Kidney (tissue), 14 donors: ENCODE data around the gene MYO7B. TPM values are rescaled to one million over a fixed set of nuclear protein-coding genes. Genes with fewer than 3 reads are reported as not detected.

ENCODE experiments used
- DNase-seq, 5 donors: peaks; one replicate each; pipeline ENCODE4 v3.0.0-alpha.2; 2013 to 2020
- FAIRE-seq: peaks from 2 replicates; lab custom pipeline; 2012; peaks lifted over from hg19 to GRCh38; lab: Jason Lieb, UNC
- H3K27ac ChIP-seq, 2 donors: one replicate each; pipeline ENCODE4 v1.7.0; 2013; ENCODE audit warnings: low read depth in 2 of 2, low read length in 2 of 2, inconsistent platforms in 1 of 2
- H3K27me3 ChIP-seq: one replicate; pipeline ENCODE4 v1.7.1; 2013; ENCODE audit warnings: low read length, inconsistent platforms; ENCODE audit not compliant: control insufficient read depth, insufficient read depth
- H3K36me3 ChIP-seq, 3 donors: one replicate each; pipeline versions ENCODE4 v1.7.0 to v1.7.1; 2013; ENCODE audit warnings: low read length in 3 of 3, control low read depth in 1 of 3, inconsistent platforms in 1 of 3; ENCODE audit not compliant: insufficient read depth in 3 of 3, control insufficient read depth in 2 of 3
- H3K4me1 ChIP-seq, 3 donors: one replicate each; pipeline versions ENCODE4 v1.7.0 to v1.7.1; 2013; ENCODE audit warnings: low read length in 3 of 3, inconsistent platforms in 1 of 3, low read depth in 1 of 3; ENCODE audit not compliant: control insufficient read depth in 2 of 3, insufficient read depth in 2 of 3
- H3K4me3 ChIP-seq, 3 donors: one replicate each; pipeline versions ENCODE4 v1.7.0 to v1.8.1; 2013; ENCODE audit warnings: low read length in 3 of 3, control low read depth in 1 of 3, inconsistent platforms in 1 of 3
- H3K9ac ChIP-seq, 3 donors: one replicate each; pipeline versions ENCODE4 v1.7.0 to v1.7.1; 2013; ENCODE audit warnings: low read length in 3 of 3, control low read depth in 1 of 3, inconsistent platforms in 1 of 3
- H3K9me3 ChIP-seq, 3 donors: one replicate each; pipeline versions ENCODE4 v1.7.0 to v1.7.1; 2013; ENCODE audit warnings: low read length in 3 of 3, control low read depth in 1 of 3, inconsistent platforms in 1 of 3; ENCODE audit not compliant: control insufficient read depth in 2 of 3, insufficient read depth in 1 of 3
- intact Hi-C: fragments of 100-400 bp; cut with DNase I; formaldehyde crosslinking; loops from one replicate; pipeline ENCODE4 v1.11.1; 2022
- polyA plus RNA-seq: library from polyadenylated mRNA; stranded (reverse); fragments of 350-450 nt; fragmentation: Illumina TruSeq; extraction: RNeasy Lipid Tissue Mini Kit (QIAGEN cat#74804); gene quantifications from one replicate; pipeline ENCODE4 v1.2.3, GENCODE V29; 2014; ENCODE audit warnings: low read depth, low replicate concordance; ENCODE audit not compliant: insufficient read depth
- total RNA-seq: library from RNA; stranded (reverse); fragmentation: NEBNext Ultra II Directional; extraction: Animal tissue kit (Norgen Biotek cat#: 25700); gene quantifications from one replicate; pipeline ENCODE4 v1.2.1, GENCODE V29; 2021
- TF ChIP-seq, protein P1 (sequence below): IDR thresholded peaks from 3 replicates; pipeline ENCODE4 v1.5.1; 2012; ENCODE audit warnings: mild to moderate bottlenecking, moderate library complexity, borderline replicate concordance; ENCODE audit not compliant: insufficient read depth; ENCODE audit errors: extremely low read depth
- donor health status: control.
- donor health status: control.
- donor health status: control.
- donor health status: control.
- donor health status: control.
- donor health status: DM: yes; HTN: yes; CAD: no.
- donor health status: Normal renal cell carcinoma (clear cell type).

MYO7B gene
- total and polyA plus RNA-seq, 2 donors from 2014 or later, result 11.0 to 22.2 TPM

DNA sequence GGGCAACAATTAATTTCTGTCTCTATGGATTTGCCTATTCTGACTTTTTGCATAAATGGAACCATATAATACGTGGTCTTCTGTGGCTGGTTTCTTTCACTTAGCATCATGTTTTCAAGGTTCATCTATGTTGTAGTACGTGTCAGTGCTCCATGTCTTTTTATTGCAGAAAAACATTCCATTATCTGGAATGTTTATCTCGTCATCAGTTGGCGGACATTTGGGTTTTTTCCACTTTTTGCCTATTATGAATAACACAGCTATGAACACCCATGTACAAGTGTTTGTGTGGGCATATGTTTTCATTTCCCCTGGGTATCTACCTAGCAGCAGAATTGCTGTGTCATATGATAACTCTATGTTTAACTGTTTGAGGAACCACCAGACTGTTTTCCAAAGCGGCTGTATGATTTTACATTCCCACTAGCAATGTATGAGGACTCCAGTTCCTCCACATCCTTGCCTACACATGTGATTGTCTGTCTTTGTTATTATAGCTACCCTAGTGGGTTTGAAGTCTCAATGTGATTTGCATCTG lies 49.9 kb downstream of the MYO7B start:
- FAIRE-seq, result no peak
- no peak overlapping the region for H3K9ac ChIP-seq

DNA sequence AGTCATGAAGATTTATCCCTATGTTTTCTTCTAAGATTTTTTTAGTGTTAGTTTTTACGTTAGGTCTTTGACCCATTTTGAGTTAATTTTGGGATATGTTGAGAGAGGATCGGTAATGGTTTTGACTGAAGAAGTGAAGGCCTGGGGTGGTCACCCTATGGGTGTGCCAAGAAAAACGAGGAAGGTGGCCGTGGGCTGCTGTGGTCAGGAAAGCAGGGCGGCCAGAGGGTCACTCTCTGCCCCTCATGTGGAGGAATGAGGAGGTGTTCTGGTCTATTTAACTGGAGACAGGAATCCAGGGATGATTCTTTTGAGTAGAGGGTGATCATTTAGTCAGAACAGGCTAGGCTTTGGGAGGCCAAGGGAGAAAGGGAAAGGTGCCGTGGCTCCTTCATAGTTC lies 50.7 kb downstream of the MYO7B start:
- Histone ChIP-seq H3K4me1 (no peaks in the 10 kb centered on the region), H3K9me3 (no peaks in the 10 kb centered on the region), H3K4me3 (no peak overlapping the region), H3K36me3 (peaks cover 0 to 3% (median 0%) of the 10 kb centered on the region in 3 donors), H3K27ac (no peak overlapping the region), H3K27me3 (no peaks in the 10 kb centered on the region), H3K9ac (no peak overlapping the region)
- intact Hi-C loops, result no loop called here
- peak in 1 of 5 donors; percentile 5 for DNase-seq
- FAIRE-seq, result no peak
- TF ChIP-seq, protein P1, sequence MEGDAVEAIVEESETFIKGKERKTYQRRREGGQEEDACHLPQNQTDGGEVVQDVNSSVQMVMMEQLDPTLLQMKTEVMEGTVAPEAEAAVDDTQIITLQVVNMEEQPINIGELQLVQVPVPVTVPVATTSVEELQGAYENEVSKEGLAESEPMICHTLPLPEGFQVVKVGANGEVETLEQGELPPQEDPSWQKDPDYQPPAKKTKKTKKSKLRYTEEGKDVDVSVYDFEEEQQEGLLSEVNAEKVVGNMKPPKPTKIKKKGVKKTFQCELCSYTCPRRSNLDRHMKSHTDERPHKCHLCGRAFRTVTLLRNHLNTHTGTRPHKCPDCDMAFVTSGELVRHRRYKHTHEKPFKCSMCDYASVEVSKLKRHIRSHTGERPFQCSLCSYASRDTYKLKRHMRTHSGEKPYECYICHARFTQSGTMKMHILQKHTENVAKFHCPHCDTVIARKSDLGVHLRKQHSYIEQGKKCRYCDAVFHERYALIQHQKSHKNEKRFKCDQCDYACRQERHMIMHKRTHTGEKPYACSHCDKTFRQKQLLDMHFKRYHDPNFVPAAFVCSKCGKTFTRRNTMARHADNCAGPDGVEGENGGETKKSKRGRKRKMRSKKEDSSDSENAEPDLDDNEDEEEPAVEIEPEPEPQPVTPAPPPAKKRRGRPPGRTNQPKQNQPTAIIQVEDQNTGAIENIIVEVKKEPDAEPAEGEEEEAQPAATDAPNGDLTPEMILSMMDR, result no peak

More for the DNA sequence above, 49.9 kb downstream of the MYO7B start:
- peaks cover 0 to 1% (median 0%) of the 10 kb centered on the region in 3 donors for H3K36me3 ChIP-seq
- H3K27me3 ChIP-seq, result no peaks in the 10 kb centered on the region
- no peaks in the 10 kb centered on the region for H3K4me1 ChIP-seq
- DNase-seq, result no peak
- no peak overlapping the region for H3K4me3 ChIP-seq
- TF ChIP-seq, protein P1, result no peak
- no peaks in the 10 kb centered on the region for H3K9me3 ChIP-seq
- intact Hi-C loops, result no loop called here
- H3K27ac ChIP-seq, result no peak overlapping the region

DNA sequence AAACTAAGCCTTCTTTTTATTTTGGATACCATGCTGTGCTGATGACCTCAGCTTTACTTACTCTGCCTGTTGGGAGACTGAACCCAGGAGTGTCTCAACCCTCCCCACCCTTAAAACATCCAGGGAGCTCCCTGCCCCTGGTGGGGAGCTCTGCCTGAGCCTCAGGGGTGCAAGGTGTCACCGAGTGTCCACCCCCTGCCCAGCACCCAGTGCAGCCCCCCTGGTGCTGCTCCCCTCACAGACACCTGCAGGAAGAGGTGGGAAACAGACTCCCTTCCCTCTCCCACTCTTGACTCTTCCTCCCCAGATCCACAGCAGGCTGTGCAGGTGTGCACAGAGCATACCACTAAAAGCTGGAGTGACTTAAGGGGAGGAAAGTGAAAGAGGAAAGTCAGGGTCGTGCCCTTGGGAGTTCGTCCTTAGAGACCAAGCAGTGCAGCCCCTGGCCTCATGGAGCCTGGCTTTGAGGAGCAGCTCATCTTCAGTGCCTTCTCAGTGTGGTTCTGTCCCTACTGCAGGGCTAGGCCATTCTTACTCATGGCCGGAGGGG lies 51.3 kb downstream of the MYO7B start:
- no peak for FAIRE-seq
- no peak overlapping the region for H3K27ac ChIP-seq
- intact Hi-C loops, result no loop called here
- TF ChIP-seq, protein P1, result no peak
- no peaks in the 10 kb centered on the region for H3K4me1 ChIP-seq
- H3K4me3 ChIP-seq, result no peak overlapping the region
- no peaks in the 10 kb centered on the region for H3K27me3 ChIP-seq
- peaks cover 0 to 3% (median 0%) of the 10 kb centered on the region in 3 donors for H3K36me3 ChIP-seq
- no peak overlapping the region for H3K9ac ChIP-seq
- peak in 1 of 5 donors; percentile 3 for DNase-seq
- H3K9me3 ChIP-seq, result no peaks in the 10 kb centered on the region
